IPS DF 6.9 (cell line): ENCODE results near the gene CFAP97D1.

Experiments used
- DNase-seq: peaks from one replicate; pipeline ENCODE4 v3.0.0-alpha.2; 2013; ENCODE audit warnings: low read depth, low spot score
- H3K27ac ChIP-seq: one replicate; pipeline ENCODE4 v1.5.1; 2013; ENCODE audit warnings: low read length, control low read depth
- H3K27me3 ChIP-seq: 2 replicates; pipeline ENCODE4 v1.6.1; 2013; ENCODE audit warnings: mild to moderate bottlenecking, low read length; ENCODE audit not compliant: control insufficient read depth, insufficient read depth
- H3K36me3 ChIP-seq: 2 replicates; pipeline ENCODE4 v1.6.1; 2013; ENCODE audit warnings: low read length; ENCODE audit not compliant: control insufficient read depth, insufficient read depth
- H3K4me1 ChIP-seq: 2 replicates; pipeline ENCODE4 v1.6.1; 2013; ENCODE audit warnings: low read length; ENCODE audit not compliant: control insufficient read depth, insufficient read depth
- H3K4me3 ChIP-seq: 2 replicates; pipeline ENCODE4 v1.5.1; 2013; ENCODE audit warnings: mild to moderate bottlenecking, low read length
- H3K9me3 ChIP-seq: 2 replicates; pipeline ENCODE4 v1.6.1; 2013; ENCODE audit warnings: low read length, inconsistent platforms; ENCODE audit not compliant: control insufficient read depth, insufficient read depth
- WGBS: extraction: QIAGEN DNeasy Blood & Tissue Kit; methylation state at CpG from one replicate; pipeline ENCODE4 v1.1.7; 2013; ENCODE audit warnings: mixed read lengths, missing lambda C conversion rate; ENCODE audit not compliant: insufficient read length, insufficient coverage; 5-methylcytosine and 5-hydroxymethylcytosine counted together

CFAP97D1 gene

GRCh38 chr17:43754947-43755346 is 25.3 kb upstream of the CFAP97D1 start:
- Histone ChIP-seq H3K27ac (no peak overlapping the region), H3K27me3 (peaks cover 3% of the 10 kb centered on the region), H3K9me3 (no peaks in the 10 kb centered on the region), H3K36me3 (no peaks in the 10 kb centered on the region), H3K4me1 (peaks cover 7% of the 10 kb centered on the region), H3K4me3 (peak overlapping the region; percentile 5; the same call in 1 of the 2 replicates)
- DNase-seq: no peak
- no CpG with 5 or more reads among the region's 21 CpGs for WGBS

GRCh38 chr17:43755389-43755875 is 24.8 kb upstream of the CFAP97D1 start:
- H3K36me3 ChIP-seq: no peaks in the 10 kb centered on the region
- H3K27me3 ChIP-seq: peaks cover 3% of the 10 kb centered on the region
- WGBS: no CpG with 5 or more reads among the region's 60 CpGs
- DNase-seq: no peak
- H3K4me3 ChIP-seq: peak overlapping the region; percentile 5
- H3K27ac ChIP-seq: no peak overlapping the region
- peaks cover 9% of the 10 kb centered on the region for H3K4me1 ChIP-seq
- H3K9me3 ChIP-seq: no peaks in the 10 kb centered on the region

- Histone ChIP-seq H3K27me3 (peaks cover 3% of the 10 kb centered on the region), H3K9me3 (no peaks in the 10 kb centered on the region), H3K4me3 (no peak overlapping the region), H3K36me3 (no peaks in the 10 kb centered on the region), H3K4me1 (peaks cover 9% of the 10 kb centered on the region), H3K27ac (no peak overlapping the region)
- no peak for DNase-seq
- no CpG with 5 or more reads among the region's 6 CpGs for WGBS
Observed at GRCh38 chr17:43756201-43756600, 24.0 kb upstream of the CFAP97D1 start.

GRCh38 chr17:43757171-43757660 is 23.0 kb upstream of the CFAP97D1 start:
- no CpG with 5 or more reads among the region's 8 CpGs for WGBS
- H3K4me3 ChIP-seq: no peak overlapping the region

GRCh38 chr17:43758086-43758485 is 22.1 kb upstream of the CFAP97D1 start:
- no peak overlapping the region for H3K27ac ChIP-seq
- no peaks in the 10 kb centered on the region for H3K36me3 ChIP-seq
- H3K9me3 ChIP-seq: no peaks in the 10 kb centered on the region
- H3K27me3 ChIP-seq: peaks cover 3% of the 10 kb centered on the region; the same call in 1 of the 2 replicates
- peaks cover 9% of the 10 kb centered on the region for H3K4me1 ChIP-seq
- DNase-seq: no peak
- WGBS: no CpG with 5 or more reads among the region's 6 CpGs
- no peak overlapping the region for H3K4me3 ChIP-seq

More at GRCh38 chr17:43757171-43757660, 23.0 kb upstream of the CFAP97D1 start:
- DNase-seq: no peak
- Histone ChIP-seq H3K27ac (no peak overlapping the region), H3K36me3 (no peaks in the 10 kb centered on the region), H3K27me3 (peaks cover 3% of the 10 kb centered on the region; the same call in 1 of the 2 replicates), H3K4me1 (peaks cover 9% of the 10 kb centered on the region), H3K9me3 (no peaks in the 10 kb centered on the region)

- Histone ChIP-seq H3K4me1 (peaks cover 9% of the 10 kb centered on the region), H3K9me3 (no peaks in the 10 kb centered on the region), H3K36me3 (no peaks in the 10 kb centered on the region), H3K4me3 (no peak within 1 kb of the TSS), H3K27me3 (peaks cover 3% of the 10 kb centered on the region; the same call in 1 of the 2 replicates), H3K27ac (no peak within 1 kb of the TSS)
- WGBS: no CpG with 5 or more reads among the region's 24 CpGs
- DNase-seq: no peak
Observed at GRCh38 chr17:43758497-43759174, 21.6 kb upstream of the CFAP97D1 start, which contains the start of gene SOST. SOST (minus strand) TSS chr17:43758791; CDS start chr17:43758741, 50 bp downstream.

- Histone ChIP-seq H3K9me3 (no peaks in the 10 kb centered on the region), H3K4me1 (peaks cover 8% of the 10 kb centered on the region), H3K4me3 (no peak overlapping the region), H3K36me3 (no peaks in the 10 kb centered on the region), H3K27ac (no peak overlapping the region), H3K27me3 (no peaks in the 10 kb centered on the region)
- WGBS: no CpG with 5 or more reads among the region's 7 CpGs
- DNase-seq: no peak
Observed at GRCh38 chr17:43759836-43760235, 20.4 kb upstream of the CFAP97D1 start.

- DNase-seq: peak; percentile 98
- Histone ChIP-seq H3K4me3 (no peak overlapping the region), H3K27ac (no peak overlapping the region), H3K9me3 (no peaks in the 10 kb centered on the region), H3K4me1 (peaks cover 8% of the 10 kb centered on the region), H3K27me3 (no peaks in the 10 kb centered on the region), H3K36me3 (no peaks in the 10 kb centered on the region)
- no CpG with 5 or more reads among the region's 10 CpGs for WGBS
Observed at GRCh38 chr17:43760254-43760852, 19.9 kb upstream of the CFAP97D1 start.

- Histone ChIP-seq H3K27me3 (no peaks in the 10 kb centered on the region), H3K36me3 (peaks cover 11% of the 10 kb centered on the region; the same call in 1 of the 2 replicates), H3K4me1 (no peaks in the 10 kb centered on the region), H3K27ac (no peak overlapping the region), H3K4me3 (no peak overlapping the region), H3K9me3 (no peaks in the 10 kb centered on the region)
- WGBS: no CpG with 5 or more reads among the region's 7 CpGs
- DNase-seq: no peak
Observed at GRCh38 chr17:43766413-43767052, 13.7 kb upstream of the CFAP97D1 start.

GRCh38 chr17:43767053-43767712 is 13.1 kb upstream of the CFAP97D1 start:
- Histone ChIP-seq H3K4me3 (no peak overlapping the region), H3K27ac (no peak overlapping the region), H3K4me1 (no peaks in the 10 kb centered on the region), H3K9me3 (no peaks in the 10 kb centered on the region), H3K36me3 (peaks cover 11% of the 10 kb centered on the region; the same call in 1 of the 2 replicates), H3K27me3 (no peaks in the 10 kb centered on the region)
- no peak for DNase-seq
- no CpG with 5 or more reads among the region's 6 CpGs for WGBS
